ENCODE results near the gene FAM222B. TPM values are rescaled to one million over a fixed set of nuclear protein-coding genes. Genes with fewer than 3 reads are reported as not detected.

Gene FAM222B

GRCh38 chr17:28707339-28707720 lies 135.3 kb downstream of the FAM222B start:
- Histone ChIP-seq H3K9ac (ENCODE audit: low read depth, low read length) (no peak overlapping the region), H3K4me1 (ENCODE audit: control insufficient read depth, insufficient read depth, low read length) (peaks cover 14% of the 10 kb centered on the region), H3K27me3 (ENCODE audit: control insufficient read depth, insufficient read depth, low read length) (no peaks in the 10 kb centered on the region), H3K36me3 (ENCODE audit: insufficient read depth, low read length) (peaks cover 36% of the 10 kb centered on the region), H3K9me3 (replicated peaks; ENCODE audit: low read length) (no peaks in the 10 kb centered on the region), H3K4me2 (ENCODE audit: low read length) (no peak overlapping the region), H3K4me3 (ENCODE audit: low read length) (no peak overlapping the region)

DNA sequence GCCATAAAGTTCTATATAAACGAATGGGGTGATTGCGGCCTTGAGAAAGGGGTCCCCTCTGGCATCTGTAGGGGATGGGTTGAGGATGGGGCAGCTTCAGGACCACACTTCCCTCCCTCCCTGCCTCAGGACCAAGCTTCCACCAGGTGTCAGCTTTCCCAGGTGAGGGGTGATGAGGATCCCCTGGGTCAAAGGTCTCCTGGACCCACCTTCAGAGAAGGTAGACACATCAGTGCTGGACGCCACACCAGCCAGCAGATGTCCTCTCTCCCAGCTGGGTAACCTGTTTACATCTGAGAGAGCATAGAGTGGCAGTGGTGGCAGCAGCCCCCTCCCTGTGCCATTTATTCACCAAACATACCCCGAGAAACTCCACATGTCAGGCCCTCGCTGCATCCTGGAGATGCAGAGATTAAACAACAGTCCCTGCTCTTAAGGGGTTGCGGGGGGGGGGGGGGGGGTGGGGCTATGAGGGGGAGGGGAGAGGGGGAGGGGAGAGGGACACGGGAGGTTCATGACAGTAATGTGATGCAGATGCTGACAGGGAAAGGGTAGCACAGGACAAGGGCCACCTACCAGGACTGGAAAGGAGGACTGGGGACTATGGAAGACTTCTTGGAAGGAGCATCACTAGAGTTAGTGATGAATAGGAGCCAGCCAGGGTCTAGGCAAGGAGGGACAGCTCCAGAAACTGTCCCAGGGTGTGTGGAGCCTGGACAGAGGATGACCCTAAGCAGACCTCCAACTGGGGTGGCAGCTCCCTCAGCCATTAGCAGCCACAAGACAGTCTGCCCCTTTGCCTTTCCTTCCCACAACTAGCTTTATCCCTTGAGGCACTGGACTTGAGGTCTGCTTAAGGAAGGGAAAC lies 135.9 kb downstream of the FAM222B start:
- peaks cover 41% of the 10 kb centered on the region for H3K36me3 ChIP-seq (ENCODE audit: insufficient read depth, low read length)

More for the DNA sequence above, 135.9 kb downstream of the FAM222B start:
- H3K9me3 ChIP-seq (replicated peaks; ENCODE audit: low read length): no peaks in the 10 kb centered on the region
- no peaks in the 10 kb centered on the region for H3K27me3 ChIP-seq (ENCODE audit: control insufficient read depth, insufficient read depth, low read length)
- H3K4me2 ChIP-seq (ENCODE audit: low read length): no peak overlapping the region
- H3K9ac ChIP-seq (ENCODE audit: low read depth, low read length): no peak overlapping the region
- peaks cover 8% of the 10 kb centered on the region for H3K4me1 ChIP-seq (ENCODE audit: control insufficient read depth, insufficient read depth, low read length)
- H3K4me3 ChIP-seq (ENCODE audit: low read length): no peak overlapping the region

Small RNA genes within 50 kb of the gene (small RNA-seq; reads per million reads assigned to genes)
- gene RF00019 (not detected), gene SNORD42A (not detected), gene SNORD42B (0.49 reads per million), gene SNORD4A (not detected), gene SNORD4B (not detected)

Data from skeletal muscle satellite cell (primary cell).